Heart left ventricle (tissue), 16 donors: Measurements from ENCODE around the gene SPG11. TPM values are rescaled to one million over a fixed set of nuclear protein-coding genes. Genes with fewer than 3 reads are reported as not detected.

Experiments
- ATAC-seq, 4 donors: fragments of 200-7000 bp; cut with Tn5 transposase; one replicate each; pipeline ENCODE4 v1.9.1; 2020 to 2022; ENCODE audit warnings: moderate library complexity in 4 of 4, mild to moderate bottlenecking in 3 of 4, moderate number of reproducible peaks in 1 of 4
- DNase-seq, 5 donors: peaks; one replicate each; pipeline ENCODE4 v3.0.0-alpha.2; 2020
- H3K27ac ChIP-seq, 12 donors: fragments of 200-600 bp; sonication (generic) in 4 of 12; one replicate each; pipeline versions ENCODE4 v1.5.0 to v1.8.0; 2016 to 2022; ENCODE audit warnings: mild to moderate bottlenecking in 2 of 12
- H3K27me3 ChIP-seq, 9 donors: fragments of 200-600 bp; sonication (generic) in 2 of 9; one replicate each; pipeline versions ENCODE4 v1.5.1 to v1.8.0; 2016 to 2022; ENCODE audit warnings: mild to moderate bottlenecking in 3 of 9
- H3K36me3 ChIP-seq, 9 donors: fragments of 200-600 bp; sonication (generic) in 2 of 9; one replicate each; pipeline versions ENCODE4 v1.5.0 to v1.8.0; 2018 to 2022; ENCODE audit warnings: mild to moderate bottlenecking in 2 of 9
- H3K4me1 ChIP-seq, 12 donors: fragments of 200-600 bp; sonication (generic) in 4 of 12; one replicate each; pipeline versions ENCODE4 v1.5.0 to v1.8.0; 2016 to 2022; ENCODE audit warnings: mild to moderate bottlenecking in 3 of 12
- H3K4me3 ChIP-seq, 12 donors: fragments of 200-600 bp; sonication (generic) in 4 of 12; one replicate each; pipeline versions ENCODE4 v1.5.0 to v1.8.0; 2017 to 2022; ENCODE audit warnings: mild to moderate bottlenecking in 9 of 12, moderate library complexity in 4 of 12
- H3K9me3 ChIP-seq, 12 donors: fragments of 200-600 bp; sonication (generic) in 4 of 12; one replicate each; pipeline versions ENCODE4 v1.5.0 to v1.8.0; 2016 to 2022; ENCODE audit warnings: mild to moderate bottlenecking in 1 of 12
- CTCF ChIP-seq, 12 donors: fragments of 200-600 bp; sonication (generic) in 4 of 12; IDR thresholded peaks; one replicate each; pipeline versions ENCODE4 v1.5.0 to v1.8.0; 2018 to 2022; ENCODE audit warnings: antibody characterized with exemption in 12 of 12, mild to moderate bottlenecking in 5 of 12
- POLR2A ChIP-seq, 2 donors: fragments of 450-650 bp; IDR thresholded peaks; one replicate each; pipeline ENCODE4 v1.6.1; 2017; ENCODE audit warnings: antibody characterized with exemption in 2 of 2, mild to moderate bottlenecking in 2 of 2, moderate library complexity in 2 of 2
- WGBS, 4 donors: extraction: QIAGEN DNeasy Blood & Tissue Kit in 2 of 4; methylation state at CpG; one replicate each; pipeline versions ENCODE4 v1.1.5 to v1.1.7; 2013 to 2018; 5-methylcytosine and 5-hydroxymethylcytosine counted together
- intact Hi-C, 10 donors: fragments of 100-400 bp; cut with DNase I; formaldehyde crosslinking; loops; one replicate each; pipeline versions ENCODE4 v1.11.1 to v1.14.2; 2022
- polyA plus RNA-seq, 2 donors: library from polyadenylated mRNA; stranded (reverse); fragments of 200-250 nt; gene quantifications; one replicate each; pipeline ENCODE4 v1.2.3, GENCODE V29; 2013
- total RNA-seq, 9 donors: library from RNA; depleted of rRNA in 2 of 9; stranded (reverse); fragments of >200 nt in 2 of 9; fragmentation: NEBNext Ultra II Directional in 3 of 9; extraction: Animal tissue kit (Norgen Biotek cat#: 25700) in 3 of 9; gene quantifications; one replicate each; pipeline versions ENCODE4 v1.1.0 to v1.2.4, GENCODE V29; 2016 to 2023
- donor health status: ischemic (EF 13 %, LVEDD 7.1; RV severe dilation, severe dysfunction).
- donor health status: healthy with polysubstance abuse.
- donor health status: DM: no; HTN: yes; CAD: no.
- donor health status: DM: no; HTN: no; CAD: no.
- donor health status: ischemic (EF 25% LVEDD 6.9; RV normal size, moderate dysfunction).
- donor health status: ischemic (EF 25% LVEDD 5.7; RV mildly dilated, moderate dysfunction).
- donor health status: healthy.
- donor health status: DM: yes; HTN: yes; CAD: no.
- donor health status: ischemic (EF 35%, LVEDD 5.7; RV mildly dilated, moderate dysfunction).
- donor health status: nonischemic (EF 11% LVEDD 7.7; RV severe dilation, severe dysfunction).
- donor health status: DM: yes; HTN: yes; CAD: no.
- donor health status: PGD.
- donor health status: ischemic (EF 29% LVEDD 5.4; RV normal size, mild dysfunction).
- donor health status: nonischemic (EF 23%, LVEDD 6.1; RV moderate dilation, normal function).

The SPG11 gene
- total and polyA plus RNA-seq, 11 donors: 17.5 to 69.4 (median 47.5) TPM

DNA sequence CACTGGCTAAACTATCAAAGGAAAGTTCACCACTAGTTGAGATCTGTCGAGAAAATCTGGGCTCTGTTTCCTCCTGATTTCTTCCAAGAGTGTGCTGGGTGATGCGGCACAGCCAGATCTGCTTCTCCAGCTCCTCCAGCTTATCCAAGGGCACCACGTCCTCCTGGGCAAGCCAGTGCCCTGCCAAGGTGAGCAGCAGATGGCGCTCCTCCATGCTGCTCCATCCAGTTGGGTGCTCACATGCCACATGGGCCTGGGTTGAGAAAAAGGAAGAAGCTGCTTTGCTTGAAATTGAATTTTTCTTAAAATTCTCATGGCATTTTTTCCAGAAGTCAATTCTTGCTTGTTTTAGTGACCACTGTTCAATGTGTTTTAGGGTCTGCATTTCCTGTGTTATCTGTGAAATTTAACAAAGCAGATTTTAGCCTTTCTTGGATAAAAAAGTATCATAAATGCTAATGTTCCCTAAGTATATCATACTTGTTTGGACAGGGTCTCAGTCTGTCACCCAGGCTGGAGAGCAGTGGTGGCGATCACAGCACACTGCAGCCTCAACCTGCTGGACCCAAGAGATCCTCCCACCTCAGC, 79.2 kb downstream of the SPG11 start:
- peak in 3 of 4 donors; percentile 66 to 78 (median 69) for ATAC-seq
- WGBS, 4 donors: 81 to 86% (median 84%) methylated on average over 5 of the region's 5 CpGs
- H3K4me1 ChIP-seq: no peaks in the 10 kb centered on the region

DNA sequence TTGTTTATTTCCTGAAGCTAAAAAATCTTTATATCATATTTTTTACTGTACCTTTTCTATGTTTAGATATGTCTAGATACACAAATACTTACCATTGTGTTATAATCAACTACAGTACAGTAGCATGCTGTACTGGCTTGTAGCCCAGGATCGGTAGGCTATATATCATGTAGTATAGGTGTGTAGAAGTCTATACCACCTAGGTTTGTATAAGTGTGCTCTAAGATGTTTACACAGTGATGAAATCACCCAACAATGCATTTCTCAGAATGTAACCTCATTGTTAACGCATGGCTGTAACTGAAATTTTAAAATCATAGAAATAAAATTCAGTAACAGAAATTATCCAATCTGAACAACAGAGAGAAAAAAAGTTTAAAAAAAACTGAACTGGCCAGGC, 83.4 kb downstream of the SPG11 start:
- peaks cover 0 to 69% (median 55%) of the 10 kb centered on the region in 9 donors for H3K36me3 ChIP-seq

More for the DNA sequence above, 79.2 kb downstream of the SPG11 start:
- H3K9me3 ChIP-seq: no peaks in the 10 kb centered on the region
- TF ChIP-seq POLR2A (IDR thresholded peaks at IDR 0.05) (no peak), CTCF (IDR thresholded peaks at IDR 0.05) (peak in 7 of 12 donors; percentile 27 to 55 (median 40))
- intact Hi-C loops: loop anchor here in 4 of 10 donors (5.0 to 10.0 kb wide), 4 partner anchors 151 to 203 kb away; partner anchors contain the start of gene TRIM69 (in 3 of the 4)
- H3K27ac ChIP-seq: no peak overlapping the region
- H3K27me3 ChIP-seq: no peaks in the 10 kb centered on the region
- H3K4me3 ChIP-seq: no peak overlapping the region
- DNase-seq: peak in 3 of 5 donors; percentile 20 to 52 (median 46)
- H3K36me3 ChIP-seq: peaks cover 0 to 100% (median 96%) of the 10 kb centered on the region in 9 donors

DNA sequence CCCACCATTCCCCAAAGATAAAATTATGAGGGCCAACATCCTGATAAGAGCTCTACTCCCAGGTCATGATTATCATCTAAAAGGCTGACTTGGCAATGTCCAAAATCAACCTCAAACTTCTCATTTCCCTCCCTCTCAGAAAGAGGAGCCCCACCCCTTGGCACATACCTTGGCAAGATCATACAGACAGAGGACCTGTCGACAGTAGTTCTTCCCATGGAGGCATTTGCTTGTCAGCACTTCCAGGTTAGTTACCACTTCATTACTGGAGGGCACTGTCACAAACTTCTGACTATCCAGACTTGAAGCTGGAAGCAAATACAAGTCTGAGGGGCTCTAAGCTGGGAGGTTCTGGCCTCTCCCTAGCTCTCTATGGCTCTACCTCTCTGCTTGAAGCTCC, 88.7 kb downstream of the SPG11 start:
- intact Hi-C loops: loop anchor here in 3 of 10 donors (5.0 to 10.0 kb wide), 3 partner anchors 160 to 213 kb away; partner anchors contain the start of gene TRIM69 (in 2 of the 3)
- ATAC-seq (peak in 1 of 4 donors; percentile 7), DNase-seq (no peak)
- Histone ChIP-seq H3K4me1 (peaks cover 0 to 13% (median 0%) of the 10 kb centered on the region in 12 donors), H3K27me3 (no peaks in the 10 kb centered on the region), H3K36me3 (peaks cover 0 to 61% (median 48%) of the 10 kb centered on the region in 9 donors), H3K4me3 (no peak overlapping the region), H3K9me3 (no peaks in the 10 kb centered on the region), H3K27ac (no peak overlapping the region)
- 38 to 70% (median 57%) methylated on average over 1 of the region's 1 CpG for WGBS, 4 donors
- TF ChIP-seq CTCF (IDR thresholded peaks at IDR 0.05): no peak
- TF ChIP-seq POLR2A (IDR thresholded peaks at IDR 0.05): no peak

More for the DNA sequence above, 83.4 kb downstream of the SPG11 start:
- TF ChIP-seq CTCF (IDR thresholded peaks at IDR 0.05) (no peak), POLR2A (IDR thresholded peaks at IDR 0.05) (no peak)
- Histone ChIP-seq H3K27me3 (no peaks in the 10 kb centered on the region), H3K27ac (no peak overlapping the region), H3K4me1 (peaks cover 0 to 10% (median 0%) of the 10 kb centered on the region in 12 donors), H3K4me3 (no peak overlapping the region), H3K9me3 (no peaks in the 10 kb centered on the region)
- intact Hi-C loops: loop anchor here in 4 of 10 donors (5.0 to 10.0 kb wide), 4 partner anchors 155 to 207 kb away; partner anchors contain the start of gene TRIM69 (in 3 of the 4)
- DNase-seq (no peak), ATAC-seq (no peak)
- 86 to 89% (median 87%) methylated on average over 2 of the region's 2 CpGs for WGBS, 4 donors

DNA sequence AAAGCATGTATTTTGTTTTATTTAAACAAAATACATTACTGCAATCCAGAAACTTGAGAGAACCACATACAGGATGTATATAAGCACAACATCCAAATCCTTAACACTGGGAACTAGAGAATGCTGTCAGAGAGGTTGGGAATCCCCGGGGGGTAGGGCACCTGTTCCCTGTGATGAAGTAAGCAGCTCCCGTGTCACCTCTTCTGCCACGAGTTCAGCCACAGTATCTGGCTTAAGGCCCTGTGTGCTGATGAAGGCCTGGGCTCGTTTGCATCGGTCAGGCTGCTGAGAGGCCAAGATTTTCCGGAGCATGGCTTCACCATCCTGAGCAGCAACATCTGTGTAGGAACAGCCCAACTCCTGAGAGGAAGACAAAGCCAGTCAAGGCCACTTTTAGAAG, 90.1 kb downstream of the SPG11 start:
- 75 to 92% (median 83%) methylated on average over 6 of the region's 6 CpGs for WGBS, 4 donors
- no peak for DNase-seq
- no peak for TF ChIP-seq POLR2A (IDR thresholded peaks at IDR 0.05)
- no peak for TF ChIP-seq CTCF (IDR thresholded peaks at IDR 0.05)
- intact Hi-C loops: loop anchor here in 1 of 10 donors (10.0 kb wide), 1 partner anchor 161 kb away; the partner anchor contains the start of gene TRIM69
- Histone ChIP-seq H3K4me1 (peaks cover 0 to 12% (median 0%) of the 10 kb centered on the region in 12 donors), H3K4me3 (no peak overlapping the region), H3K36me3 (peaks cover 0 to 67% (median 55%) of the 10 kb centered on the region in 9 donors), H3K27ac (no peak overlapping the region), H3K27me3 (no peaks in the 10 kb centered on the region), H3K9me3 (no peaks in the 10 kb centered on the region)
- ATAC-seq: no peak
